Middle frontal gyrus (tissue), 1 donor: ENCODE measurements around the gene MRPL12.

Experiments used
- DNase-seq: peaks from one replicate; pipeline ENCODE4 v3.0.0-alpha.2; 2015; ENCODE audit warnings: low spot score; ENCODE audit errors: extremely low spot score

The MRPL12 gene

DNA sequence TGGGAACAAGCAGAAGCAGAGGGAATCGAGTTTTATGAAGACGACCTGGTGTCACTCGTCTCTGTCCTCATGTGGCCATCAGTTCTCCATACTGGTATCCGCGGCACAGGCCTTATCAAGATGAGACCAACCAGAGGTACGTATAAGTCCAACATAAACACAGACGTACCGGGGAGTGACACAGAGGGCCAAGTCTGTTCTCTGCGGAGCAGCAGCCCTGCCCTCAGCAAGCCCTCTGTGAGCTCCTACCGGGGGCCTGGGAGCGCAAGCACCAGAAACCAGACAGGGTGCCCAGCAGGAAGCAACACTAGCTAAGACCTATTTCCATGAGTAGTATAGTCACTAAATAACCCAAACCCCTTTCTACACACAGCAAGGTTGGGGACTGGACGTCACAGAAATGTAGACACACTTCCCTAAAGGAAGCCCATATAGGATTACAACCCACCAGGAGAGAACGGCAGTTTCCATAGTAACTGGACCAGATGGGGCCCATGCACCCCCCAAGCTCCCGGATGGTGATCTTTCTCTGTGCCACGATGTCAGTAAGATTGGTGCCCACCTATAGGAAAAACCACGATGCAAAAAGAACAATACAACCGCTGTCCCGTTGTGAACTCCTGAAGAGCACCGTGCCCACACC is 20.5 kb upstream of the MRPL12 start:
- no peak for DNase-seq

DNA sequence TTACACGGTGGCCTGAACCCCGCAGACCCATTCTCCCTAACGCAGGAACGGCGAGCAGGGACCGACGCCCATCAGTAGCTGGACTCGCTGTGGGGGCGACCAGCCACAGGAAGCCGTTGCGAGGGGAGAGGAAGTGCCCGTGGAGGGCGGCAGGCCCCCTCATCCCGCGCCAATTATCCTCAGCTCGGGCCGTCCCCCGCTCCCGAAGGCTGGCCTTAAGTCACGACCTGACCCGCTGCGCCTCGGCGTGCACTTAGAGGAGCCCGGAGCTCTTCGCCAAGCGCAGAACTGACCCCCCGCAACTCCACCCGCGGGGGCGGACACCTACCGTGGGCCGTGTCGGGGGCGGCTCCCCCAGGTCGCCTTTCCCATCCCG is 20.0 kb upstream of the MRPL12 start:
- DNase-seq: no peak

DNA sequence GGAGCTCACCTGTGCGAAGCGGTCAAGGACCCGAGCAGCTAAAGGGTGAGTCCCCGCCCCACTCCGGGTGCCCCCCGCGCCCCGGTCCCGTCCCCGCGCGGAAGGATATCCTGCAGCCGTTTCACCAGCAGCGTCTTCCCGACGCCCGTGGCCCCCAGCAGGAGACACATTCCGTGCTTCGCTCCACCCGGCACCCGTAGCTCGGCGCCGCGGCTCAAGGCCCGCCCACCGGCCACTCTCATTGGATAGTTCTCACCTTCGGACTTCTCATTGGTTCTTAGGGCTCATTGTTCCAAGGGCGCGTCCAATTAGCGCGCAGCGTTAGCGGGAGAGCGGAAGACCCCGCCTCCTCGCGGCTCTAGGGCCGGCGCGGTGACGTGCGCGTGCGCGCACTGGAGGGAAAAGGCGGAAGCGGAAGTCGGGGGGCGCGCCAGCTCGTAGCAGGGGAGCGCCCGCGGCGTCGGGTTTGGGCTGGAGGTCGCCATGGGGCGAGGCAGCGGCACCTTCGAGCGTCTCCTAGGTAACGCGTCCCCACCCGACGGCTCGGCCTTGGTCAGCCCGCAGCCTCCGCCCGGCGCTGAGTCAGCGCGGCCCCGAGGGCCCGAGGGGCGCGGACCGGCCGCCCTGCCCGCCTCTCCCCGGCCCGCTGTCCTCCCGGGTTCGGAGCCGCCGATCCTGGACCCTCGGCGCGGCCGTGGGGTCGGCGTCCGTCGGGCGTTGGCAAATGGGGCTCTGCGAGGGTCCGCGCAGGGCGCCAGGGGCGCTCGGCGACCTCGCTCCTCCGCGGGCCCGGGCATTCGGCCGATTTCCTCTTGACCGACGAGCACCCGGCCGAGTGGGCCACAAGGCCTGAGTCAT is 19.4 kb upstream of the MRPL12 start, which contains the start of the genes ARL16 and HGS:
ARL16 (minus strand) TSS at position 214 of the 858 bp plus-strand sequence; CDS start at position 170, 44 bp downstream.
HGS (plus strand) TSS at position 428 of the 858 bp plus-strand sequence; CDS start at position 484, 56 bp downstream.
- peak; percentile 98 for DNase-seq

GRCh38 chr17:81684442-81684911 is 18.7 kb upstream of the MRPL12 start:
- no peak for DNase-seq

- DNase-seq: no peak
Observed at GRCh38 chr17:81685108-81685507, 18.1 kb upstream of the MRPL12 start.

DNA sequence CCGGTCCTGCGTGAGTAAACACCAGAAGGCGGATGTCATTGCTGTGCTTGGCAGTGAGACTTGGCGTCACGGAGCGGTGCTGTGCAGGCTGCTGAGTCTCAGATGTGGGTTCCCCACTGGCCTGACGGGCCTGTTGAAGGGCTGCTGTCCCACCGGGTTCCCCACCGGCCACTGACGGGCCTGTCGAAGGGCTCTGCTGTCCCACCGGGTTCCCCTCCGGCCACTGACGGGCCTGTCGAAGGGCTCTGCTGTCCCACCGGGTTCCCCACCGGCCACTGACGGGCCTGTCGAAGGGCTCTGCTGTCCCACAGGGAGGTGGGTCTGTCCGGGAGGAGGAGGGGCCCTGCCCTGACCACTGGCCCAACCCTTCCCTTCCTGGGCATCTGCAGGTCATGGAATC is 16.6 kb upstream of the MRPL12 start:
- no peak for DNase-seq

DNA sequence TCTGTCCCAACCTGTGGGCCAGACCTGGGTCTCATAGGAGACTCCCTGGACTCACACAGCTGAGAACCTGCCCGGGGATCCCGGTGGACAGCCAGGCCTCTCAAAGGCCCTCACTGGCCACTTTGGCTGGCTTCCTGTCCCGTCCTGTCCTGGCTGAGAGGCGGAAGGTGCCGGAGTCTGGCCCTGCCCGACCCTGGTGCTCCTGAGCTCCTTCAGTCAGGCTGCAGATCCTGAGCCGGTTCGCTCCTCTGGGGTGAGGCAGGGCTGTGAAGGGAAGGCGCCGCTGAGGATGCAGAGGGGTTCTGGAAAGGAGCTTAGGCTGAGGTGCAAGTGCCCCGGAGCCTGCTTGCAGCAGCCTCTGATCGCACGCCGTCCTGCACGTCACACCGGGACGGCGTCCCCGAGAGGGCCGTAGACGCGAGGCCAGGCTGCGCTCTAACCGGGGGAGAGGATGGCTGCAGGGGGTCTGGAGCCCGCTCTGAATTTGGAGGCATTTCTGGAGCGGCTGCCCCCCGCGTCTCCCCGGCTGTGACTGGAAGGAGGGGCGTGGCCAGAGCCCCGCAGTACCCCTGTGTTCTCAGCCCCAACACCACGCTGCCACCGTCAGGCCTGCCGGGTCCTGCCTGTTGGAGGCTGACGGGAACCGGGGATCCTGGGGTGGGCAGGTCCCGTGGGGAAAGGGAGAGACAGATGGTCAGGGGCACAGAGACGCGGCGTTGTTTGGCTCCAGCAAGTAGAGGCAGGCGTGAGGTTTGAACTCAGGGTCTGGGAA is 15.2 kb upstream of the MRPL12 start:
- DNase-seq: no peak

GRCh38 chr17:81688616-81689015 is 14.6 kb upstream of the MRPL12 start:
- no peak for DNase-seq

GRCh38 chr17:81690066-81690465 is 13.1 kb upstream of the MRPL12 start:
- DNase-seq: no peak

DNA sequence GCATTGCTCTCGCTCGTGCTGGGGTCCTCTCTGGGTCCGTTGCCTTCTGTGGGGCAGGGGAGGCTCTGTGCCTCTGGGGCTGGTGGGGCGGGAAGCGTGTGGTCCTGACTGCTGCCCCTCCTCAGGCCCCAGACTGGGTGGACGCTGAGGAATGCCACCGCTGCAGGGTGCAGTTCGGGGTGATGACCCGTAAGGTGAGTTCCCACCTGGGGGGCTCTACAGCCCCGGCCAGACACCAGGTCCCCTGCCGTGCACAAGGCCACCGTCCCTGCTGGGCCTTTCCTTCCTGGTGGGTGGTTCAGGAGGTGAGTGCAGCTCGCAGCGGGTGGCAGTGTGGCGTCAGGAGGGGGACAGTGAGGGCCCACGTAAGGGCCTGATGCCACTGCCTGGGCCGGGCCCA is 12.6 kb upstream of the MRPL12 start:
- no peak for DNase-seq

GRCh38 chr17:81691196-81691595 is 12.0 kb upstream of the MRPL12 start:
- no peak for DNase-seq

DNA sequence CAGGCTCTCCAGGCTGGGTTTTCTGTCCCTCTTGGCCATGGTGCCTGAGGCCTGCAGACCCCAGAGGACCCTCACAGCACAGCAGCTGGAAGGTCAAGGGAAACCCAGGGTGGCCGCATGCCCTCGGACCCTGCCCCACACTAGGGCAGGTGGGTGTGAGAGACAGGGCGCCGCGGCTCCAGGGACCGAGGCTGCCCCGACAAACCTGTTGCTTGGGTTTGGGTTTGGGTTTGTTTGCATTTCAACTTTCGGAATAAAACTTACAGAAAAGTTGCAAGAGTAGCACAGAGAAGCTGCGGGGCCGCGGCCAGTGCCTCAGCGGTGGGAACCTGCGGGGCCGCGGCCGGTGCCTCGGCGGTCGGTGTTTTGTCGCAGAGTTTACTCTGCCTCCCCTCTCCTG is 11.6 kb upstream of the MRPL12 start:
- no peak for DNase-seq

GRCh38 chr17:81693509-81694210 is 9.5 kb upstream of the MRPL12 start:
- DNase-seq: no peak

- no peak for DNase-seq
Observed at GRCh38 chr17:81694810-81695209, 8.4 kb upstream of the MRPL12 start.

- DNase-seq: no peak
Observed at GRCh38 chr17:81695211-81695610, 8.0 kb upstream of the MRPL12 start.

DNA sequence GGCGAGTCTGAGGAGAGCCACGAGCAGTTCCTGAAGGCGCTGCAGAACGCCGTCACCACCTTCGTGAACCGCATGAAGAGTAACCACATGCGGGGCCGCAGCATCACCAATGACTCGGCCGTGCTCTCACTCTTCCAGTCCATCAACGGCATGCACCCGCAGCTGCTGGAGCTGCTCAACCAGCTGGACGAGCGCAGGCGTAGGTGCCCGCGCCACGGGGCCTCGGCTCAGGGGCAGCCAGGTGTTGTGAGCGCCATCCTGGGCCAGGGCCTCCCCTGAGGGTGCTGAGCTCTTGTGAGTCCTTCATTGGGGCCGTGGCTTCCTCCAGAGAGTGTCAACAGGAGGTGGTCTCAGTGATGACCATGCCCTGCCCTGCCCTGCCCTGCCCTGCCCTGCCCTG is 7.4 kb upstream of the MRPL12 start:
- no peak for DNase-seq

DNA sequence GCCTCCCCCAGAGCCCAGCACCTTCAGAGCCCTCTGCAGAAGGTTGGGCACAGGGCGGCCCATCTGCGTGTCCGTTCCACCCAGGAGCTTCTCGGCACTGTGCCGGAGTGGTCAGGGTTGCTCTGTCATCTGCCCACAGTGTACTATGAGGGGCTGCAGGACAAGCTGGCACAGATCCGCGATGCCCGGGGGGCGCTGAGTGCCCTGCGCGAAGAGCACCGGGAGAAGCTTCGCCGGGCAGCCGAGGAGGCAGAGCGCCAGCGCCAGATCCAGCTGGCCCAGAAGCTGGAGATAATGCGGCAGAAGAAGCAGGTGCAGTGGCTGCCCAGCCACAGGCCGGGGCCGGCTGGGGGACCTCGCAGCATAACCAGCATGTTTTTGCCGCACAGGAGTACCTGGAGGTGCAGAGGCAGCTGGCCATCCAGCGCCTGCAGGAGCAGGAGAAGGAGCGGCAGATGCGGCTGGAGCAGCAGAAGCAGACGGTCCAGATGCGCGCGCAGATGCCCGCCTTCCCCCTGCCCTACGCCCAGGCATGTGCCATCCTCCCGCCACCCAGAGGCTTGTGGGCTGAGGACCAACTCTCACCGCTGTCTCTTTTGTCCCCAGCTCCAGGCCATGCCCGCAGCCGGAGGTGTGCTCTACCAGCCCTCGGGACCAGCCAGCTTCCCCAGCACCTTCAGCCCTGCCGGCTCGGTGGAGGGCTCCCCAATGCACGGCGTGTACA is 6.8 kb upstream of the MRPL12 start:
- no peak for DNase-seq

GRCh38 chr17:81697261-81698044 is 5.7 kb upstream of the MRPL12 start:
- no peak for DNase-seq

GRCh38 chr17:81700353-81701287 is 2.5 kb upstream of the MRPL12 start:
- no peak for DNase-seq
